Endometrial microvascular endothelial cells (primary cell): ENCODE measurements around the gene MED13L. TPM values are rescaled to one million over a fixed set of nuclear protein-coding genes. Genes with fewer than 3 reads are reported as not detected.

Experiments used
- in situ Hi-C: cut with HindIII; loops from 2 replicates; pipeline ENCODE4 v1.10.0; 2017; ENCODE audit warnings: low sequenced_read_pairs, low pct_unique_long_range_greater_than_20kb; ENCODE audit errors: inconsistent ontology term
- total RNA-seq: library from RNA; depleted of rRNA; stranded (reverse); fragments of >200 nt; gene quantifications from one replicate; pipeline ENCODE4 v1.2.3, GENCODE V29; 2015; ENCODE audit errors: inconsistent ontology term

MED13L gene
- total RNA-seq, 1 donor from 2014 or later, result 43.1 TPM

DNA sequence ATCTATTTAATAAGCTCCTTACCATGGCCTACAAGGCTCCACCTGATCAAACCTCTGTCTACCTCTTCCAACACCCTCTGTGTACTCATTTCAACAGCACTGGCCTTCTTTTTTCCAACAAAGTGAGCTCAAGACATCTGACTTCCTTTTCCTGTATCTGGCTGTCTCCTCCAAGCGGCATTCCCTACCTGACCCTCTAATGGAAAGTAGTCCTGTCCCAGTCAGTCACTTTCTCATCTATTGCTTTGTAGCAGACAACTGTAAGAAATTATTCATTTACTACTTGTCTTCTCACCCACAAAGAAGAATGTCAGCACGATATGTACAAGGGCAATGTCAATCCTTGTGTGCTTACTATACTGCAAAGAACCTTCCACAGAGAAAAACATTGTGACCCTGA, 149.6 kb downstream of the MED13L start:
- in situ Hi-C loops, result no loop called here

DNA sequence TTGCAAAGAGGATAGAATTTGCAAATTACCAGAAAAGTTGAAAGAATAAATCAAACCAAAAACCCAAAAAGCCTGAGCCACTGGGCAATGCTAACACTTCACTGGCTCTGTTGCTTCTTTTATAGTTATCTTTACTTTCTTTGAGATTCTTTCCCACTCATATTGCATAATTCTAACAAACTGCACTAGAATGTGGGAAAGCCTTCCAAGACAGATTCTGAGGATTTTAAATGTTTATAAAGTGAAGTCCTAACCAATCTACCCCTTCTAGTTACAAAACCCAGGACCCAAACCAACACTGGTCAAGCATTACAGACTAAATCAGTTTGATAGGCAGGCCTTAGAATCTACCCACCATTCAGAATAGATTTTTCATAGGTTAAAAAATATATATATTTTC, 150.9 kb downstream of the MED13L start:
- in situ Hi-C loops, result no loop called here

DNA sequence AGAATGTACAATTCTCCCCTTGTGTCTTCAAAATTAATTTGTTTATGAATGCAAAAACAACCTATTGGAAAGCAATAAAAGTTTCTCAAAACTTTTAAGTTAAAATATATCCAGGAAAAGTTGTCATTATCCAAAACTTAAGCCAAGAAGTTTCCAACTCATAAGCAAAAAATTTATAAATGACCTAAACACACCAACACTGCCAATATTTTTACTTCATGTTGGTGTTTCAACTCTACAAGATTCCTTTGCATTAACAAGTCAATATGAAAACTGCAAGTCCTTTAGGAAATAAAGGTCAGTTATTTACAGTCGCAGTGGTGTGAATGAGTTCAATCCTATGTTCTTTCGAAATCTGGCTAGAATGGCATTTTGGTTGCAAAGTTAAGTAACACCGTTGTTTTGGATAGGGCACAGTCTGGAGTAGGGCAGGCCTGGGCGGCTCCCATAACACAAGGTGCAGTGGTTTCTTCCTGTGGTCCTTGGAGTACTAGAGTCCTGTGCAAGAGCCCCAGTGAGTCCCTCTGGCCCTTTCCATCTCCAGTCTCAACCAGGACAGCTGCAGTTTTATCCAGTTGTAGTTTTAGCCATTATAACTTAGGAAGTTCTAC, 151.4 kb downstream of the MED13L start:
- in situ Hi-C loops, result no loop called here

DNA sequence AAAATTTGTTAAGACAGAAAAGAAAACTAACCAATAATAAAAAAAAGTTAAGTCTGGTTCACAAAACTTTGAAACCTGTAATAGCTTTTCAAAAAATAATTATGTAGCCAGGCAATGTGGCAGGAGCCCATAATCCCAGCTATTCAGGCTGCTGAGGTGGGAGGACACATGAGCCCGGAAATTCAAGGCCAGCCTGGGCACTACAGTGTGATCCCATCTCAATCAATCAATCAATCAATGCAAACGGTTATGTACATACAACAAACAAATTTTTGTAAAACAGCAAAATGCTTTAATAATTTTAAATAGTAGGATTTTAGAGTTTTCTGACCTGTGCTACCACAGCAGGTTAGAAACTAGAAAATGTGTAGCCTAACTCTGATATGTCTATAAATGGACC, 152.4 kb downstream of the MED13L start:
- in situ Hi-C loops, result no loop called here

DNA sequence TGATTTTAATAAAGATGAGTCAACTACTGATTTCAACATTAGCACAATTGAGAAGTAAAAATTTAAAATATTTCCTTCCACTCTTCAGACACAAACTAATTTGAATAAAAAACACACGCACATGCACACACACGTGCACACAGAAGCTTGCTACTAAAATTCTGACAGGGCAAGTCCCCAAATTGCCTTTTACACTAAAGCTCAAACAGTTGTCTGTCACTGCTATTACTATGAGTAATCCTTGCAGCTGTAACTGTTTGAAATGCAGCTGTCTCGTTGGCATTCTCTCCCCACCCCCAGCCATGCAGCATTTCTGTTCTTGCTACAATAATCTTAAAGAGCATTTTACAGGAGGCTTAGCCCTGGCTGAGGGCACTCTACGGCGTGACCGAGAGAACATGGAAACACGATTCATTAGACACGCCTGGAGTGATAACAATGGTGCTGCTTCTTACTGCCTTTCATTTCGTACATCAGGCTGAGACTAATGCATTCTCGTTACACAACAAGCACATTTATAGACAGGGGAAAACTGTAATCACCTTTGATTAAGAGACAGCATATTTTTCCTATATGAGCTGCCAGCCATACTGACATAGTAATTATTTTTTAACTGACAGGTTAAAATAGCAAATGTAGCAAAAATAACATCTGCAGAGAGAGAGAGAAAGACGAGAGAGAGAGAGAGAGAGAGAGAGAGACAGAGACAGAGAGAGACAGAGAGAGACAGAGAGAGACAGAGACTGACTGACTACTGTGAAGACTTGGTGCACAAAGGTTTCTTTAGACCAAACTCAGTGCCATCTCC, 153.8 kb downstream of the MED13L start:
- in situ Hi-C loops, result no loop called here

DNA sequence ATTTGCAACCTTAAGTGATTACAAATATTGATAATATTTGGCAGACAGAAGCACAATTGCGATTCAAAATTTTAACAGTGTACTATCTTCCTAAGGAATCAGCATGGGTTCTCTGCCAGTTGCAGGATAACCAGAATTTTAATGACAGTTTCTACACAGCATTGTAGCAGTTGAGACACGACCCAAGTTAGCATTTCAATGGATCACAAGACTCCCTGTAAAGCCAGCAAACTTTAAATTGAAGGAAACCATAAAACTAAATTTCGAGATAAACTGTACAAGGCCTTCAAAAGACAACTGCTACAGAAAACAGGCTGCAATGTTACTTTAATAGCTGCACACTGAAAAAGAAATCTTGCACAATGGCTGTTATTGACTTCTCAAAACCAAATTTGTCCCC, 154.9 kb downstream of the MED13L start:
- in situ Hi-C loops, result no loop called here

DNA sequence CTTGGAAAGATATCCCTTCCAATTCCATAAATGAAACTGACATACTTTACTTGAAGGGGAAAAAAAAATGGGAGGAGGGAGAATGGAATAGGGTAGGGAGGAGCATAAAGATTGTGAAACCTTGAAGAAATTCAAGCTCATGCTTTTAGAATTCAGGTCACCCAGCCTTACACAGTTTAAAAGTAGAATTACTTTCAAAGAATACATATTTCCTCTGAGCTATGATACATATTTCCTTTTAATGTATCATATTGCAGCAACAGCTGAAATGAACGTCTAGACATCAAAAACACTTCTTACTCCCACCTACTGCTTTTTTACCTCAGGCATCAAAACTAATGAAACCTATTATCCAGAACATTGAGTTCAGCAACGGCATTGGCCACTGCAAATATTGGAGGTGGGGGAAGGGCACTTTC, 156.0 kb downstream of the MED13L start:
- in situ Hi-C loops, result no loop called here

DNA sequence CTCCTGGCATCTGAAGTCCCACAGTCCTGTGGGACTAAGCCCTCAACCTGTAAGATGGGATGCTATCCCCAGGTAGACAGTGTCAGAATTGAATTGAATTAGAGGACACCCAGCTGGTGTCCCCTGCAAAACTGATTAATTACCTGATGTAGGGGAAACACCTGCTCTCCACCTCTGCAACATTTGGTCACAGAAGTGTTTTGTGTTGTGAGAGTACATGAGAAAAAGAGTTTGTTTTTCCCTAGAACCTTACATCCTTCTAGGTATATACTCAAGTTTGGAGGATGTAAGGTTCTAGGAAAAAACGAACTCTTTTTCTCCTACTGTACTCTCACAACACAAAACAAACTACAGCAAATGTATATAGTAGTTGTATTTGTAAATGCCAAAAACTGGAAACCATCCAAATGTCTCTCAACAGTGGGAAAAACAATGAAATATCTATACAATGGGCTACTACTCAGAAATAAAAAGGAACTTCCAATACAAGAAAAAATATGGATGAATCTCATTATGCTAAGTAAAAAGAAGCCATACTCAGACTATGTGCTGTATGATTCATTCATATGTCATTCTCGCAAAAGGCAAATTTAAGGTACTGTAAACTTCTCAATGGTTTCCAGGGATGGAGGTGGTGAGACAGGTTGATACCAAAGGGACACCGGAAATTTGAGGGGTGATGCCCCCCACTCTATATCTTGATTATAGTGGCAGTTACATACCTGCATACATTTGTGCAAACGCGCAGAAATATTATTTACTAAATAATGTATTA, 160.7 kb downstream of the MED13L start:
- in situ Hi-C loops, result no loop called here

DNA sequence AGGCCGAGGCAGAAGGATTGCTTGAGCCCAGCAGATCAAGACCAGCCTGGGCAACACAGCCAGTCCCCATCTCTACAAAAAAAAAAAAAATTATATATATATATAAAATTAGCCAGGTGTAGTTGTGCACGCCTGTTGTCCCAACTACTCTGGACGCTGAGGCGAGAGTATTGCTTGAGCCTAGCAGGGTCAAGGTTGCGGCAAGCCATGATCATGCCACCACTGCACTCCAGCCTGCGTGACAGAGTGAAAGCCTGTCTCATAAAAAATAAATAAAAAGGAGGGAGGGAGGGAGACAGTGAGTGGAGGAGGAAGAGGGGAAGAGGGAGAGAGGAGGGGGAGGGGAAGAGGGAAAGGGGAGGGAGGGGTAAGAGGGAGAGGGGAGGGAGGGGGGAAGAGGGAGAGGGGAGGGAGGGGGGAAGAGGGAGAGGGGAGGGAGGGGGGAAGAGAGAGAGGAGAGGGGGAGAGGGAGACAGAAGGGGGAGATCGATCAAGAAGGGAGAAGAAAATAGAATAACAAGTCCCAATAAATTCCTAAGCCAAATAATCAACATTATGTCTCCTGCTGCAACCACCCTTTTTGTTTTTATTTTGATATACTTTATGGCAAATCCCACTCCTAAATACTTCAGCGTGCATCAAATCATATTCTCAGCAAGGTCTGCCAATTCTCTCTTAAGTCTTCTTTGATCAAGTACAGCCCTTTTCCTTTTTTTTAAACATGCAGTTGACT, 163.9 kb downstream of the MED13L start:
- in situ Hi-C loops, result no loop called here

DNA sequence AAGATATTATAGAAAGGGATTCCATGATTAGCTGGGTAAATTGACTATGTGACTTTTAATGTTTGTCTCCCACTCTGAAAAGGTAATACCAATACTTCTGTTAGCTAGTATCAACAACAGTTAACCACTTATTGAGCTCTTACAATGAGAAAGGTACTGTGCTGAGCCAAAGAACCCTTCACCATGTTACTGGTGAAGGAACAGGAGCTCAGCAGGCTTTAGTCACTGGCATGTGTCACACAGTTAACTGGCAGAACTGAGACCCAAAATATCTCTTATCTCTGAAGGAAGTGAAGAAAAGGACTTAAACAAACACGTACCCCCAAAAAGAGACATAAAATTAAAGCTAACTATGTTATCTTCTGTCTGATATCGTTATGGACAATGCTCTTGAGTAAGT, 170.6 kb downstream of the MED13L start:
- in situ Hi-C loops, result no loop called here

DNA sequence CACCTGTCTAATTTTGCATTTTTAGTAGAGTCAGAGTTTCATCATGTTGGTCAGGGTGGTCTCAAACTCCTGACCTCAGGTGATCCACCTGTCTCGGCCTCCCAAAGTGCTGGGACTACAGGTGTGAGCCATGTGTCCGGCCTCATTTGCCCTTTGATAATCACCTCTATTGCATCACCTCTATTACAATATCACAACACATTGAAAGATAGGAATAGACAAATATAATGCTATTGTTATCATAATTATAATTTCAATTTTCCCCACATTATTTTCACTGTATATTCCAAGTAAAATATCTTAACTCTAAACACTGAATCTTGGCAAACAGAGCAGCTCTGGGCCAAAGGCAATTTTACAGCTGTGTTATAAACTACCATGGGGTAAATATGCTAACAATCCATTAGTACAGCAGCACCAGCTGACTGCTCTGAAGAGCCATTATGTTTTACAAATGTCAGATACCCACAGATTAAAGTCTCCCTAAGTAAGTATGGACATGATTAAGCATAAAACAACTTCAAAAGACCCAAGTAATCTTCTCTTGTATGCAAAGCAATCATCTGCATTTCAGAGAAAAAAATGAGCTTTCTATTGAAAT, 173.2 kb downstream of the MED13L start:
- in situ Hi-C loops, result no loop called here

DNA sequence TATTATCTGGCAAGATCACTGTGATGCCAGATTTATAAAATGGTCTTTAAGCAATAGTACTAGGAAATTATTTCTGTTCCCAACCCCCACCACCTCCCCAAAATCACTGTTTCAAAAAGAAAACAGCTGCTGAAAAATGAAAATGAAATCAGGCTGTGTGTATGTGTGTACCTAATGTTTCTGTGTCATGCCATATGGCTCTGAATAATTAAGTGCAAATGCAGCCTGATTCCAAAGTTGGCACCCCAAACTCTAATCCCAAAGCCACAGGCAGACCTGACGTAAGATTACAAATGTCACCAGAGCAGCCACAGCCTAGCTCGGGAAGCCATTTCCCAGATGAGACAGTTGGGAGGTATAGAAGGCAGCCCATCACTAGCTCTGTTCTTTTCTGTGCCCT, 175.5 kb downstream of the MED13L start:
- in situ Hi-C loops, result no loop called here

DNA sequence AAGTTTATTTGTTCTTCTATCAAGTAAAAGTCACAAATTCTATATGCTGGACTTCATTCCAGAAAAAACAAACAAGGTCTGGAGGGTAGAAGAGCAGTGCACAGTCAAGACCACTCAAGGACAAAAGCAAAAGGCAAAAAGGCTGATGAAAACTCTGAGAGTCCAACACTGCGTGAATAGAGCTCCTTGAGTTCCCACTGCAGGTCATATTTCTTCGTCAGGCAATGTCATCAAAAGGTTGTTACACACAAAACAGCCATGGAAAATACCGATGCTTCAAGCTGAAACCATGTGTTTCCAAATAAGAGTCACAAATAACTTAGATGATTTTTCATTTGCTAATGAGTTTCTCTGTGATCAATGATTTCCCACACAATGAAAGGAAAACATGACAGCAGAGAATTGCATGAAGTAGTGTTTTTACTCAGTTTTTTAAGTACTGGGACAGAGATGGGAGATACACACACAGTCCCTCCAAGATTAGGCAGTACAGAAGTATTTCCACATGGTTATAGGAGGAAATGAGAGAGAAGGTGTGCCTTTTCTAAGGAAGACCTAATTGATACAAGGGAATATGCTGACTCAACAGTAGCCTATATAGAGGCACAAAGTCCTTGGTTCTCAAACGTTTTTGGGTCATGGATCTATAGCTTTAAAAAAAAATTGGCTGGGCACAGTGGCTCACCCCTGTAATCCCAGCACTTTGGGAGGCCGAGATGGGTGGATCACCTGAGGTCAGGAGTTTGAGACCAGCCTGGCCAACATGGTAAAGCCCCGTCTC, 177.7 kb downstream of the MED13L start:
- in situ Hi-C loops, result no loop called here

DNA sequence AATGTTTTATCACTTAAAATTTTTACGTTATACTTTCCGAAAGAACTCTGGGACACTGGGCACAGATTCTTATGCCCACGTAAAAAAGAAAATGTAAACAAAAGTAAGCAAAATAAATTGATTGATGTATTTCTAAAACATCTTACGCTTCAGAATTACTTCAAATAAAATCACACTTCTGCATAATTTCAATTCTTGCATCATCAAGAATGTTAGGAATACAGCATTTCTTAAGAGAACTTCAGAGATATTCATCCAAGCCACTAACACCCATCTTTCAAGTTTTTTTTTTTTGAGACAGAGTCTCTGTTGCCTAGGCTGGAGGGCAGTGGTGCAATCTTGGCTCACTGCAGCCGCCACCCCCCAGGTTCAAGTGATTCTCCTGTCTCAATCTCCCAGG, 180.6 kb downstream of the MED13L start:
- in situ Hi-C loops, result no loop called here

DNA sequence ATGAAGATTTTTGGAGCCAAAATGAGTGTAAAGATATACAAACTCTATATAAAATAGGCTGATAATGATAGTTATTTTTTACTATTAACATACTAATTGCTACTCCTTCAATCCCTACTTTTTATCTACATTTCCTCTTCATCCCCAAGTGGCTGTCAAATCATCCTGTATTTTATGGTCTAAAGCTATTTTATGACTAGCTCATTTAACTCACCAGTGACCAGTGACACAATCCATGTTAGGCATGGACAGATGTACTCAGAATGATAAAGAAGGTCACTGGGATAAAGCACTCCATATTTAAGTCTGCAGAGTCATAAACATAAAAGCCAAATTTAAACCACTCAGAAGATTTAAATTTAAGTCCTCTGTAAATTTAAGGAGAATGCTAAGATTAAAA, 183.0 kb downstream of the MED13L start:
- in situ Hi-C loops, result no loop called here

DNA sequence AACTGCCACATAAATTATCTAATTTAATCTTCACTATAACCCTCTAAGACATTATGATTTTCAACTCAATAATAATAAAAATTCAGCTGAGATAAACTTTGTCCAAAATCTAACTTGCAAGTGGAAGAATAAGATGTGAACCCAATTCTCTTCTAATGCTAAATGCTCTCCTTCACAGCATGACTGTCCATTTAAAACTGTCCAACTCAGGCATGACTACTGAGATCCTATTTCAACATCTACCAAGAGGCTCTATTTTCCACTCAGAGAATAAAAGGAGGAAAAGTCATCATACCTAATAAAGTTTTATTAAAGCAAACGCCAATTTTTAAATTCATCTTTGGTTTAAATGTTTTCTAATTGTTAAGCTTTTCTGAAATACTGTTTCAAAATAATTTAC, 183.6 kb downstream of the MED13L start:
- in situ Hi-C loops, result no loop called here

DNA sequence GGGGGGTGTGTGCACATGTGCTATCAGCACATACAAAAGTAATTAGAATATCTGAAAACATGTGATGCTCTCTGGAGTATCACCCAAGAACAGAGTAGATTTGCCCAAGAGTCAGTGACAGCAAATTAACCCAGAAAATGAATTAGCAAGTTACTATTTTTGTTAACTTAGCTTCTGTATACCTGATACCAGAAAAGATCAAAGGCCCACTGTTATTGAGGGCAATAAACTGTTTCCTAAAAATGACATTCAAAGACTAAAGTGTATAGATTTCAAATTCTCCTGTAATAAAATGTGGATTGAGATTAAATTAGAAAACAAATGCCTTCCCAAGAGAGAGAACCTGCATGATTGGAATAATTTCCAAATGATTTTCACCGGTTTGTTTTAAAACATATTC, 184.7 kb downstream of the MED13L start:
- in situ Hi-C loops, result no loop called here

DNA sequence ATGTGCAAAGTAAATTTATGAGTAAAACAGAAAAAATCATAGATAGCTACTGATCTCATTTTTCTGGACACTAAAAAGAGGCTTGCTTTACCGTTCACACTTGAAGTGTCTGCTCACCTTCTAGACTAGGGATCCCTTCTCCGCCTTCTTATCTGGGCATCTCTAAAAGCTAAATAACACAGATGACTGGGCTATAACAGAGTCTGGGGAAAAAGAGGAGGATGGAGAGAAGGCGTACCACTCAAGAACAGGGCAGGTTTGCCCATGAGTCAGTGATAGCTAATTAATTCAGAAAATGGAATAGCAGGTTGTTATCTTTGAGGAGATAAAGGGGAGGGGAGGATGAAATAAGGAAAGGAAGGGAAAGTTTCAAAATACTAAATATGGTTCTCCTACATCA, 185.3 kb downstream of the MED13L start:
- in situ Hi-C loops, result no loop called here
